Body of pancreas (tissue), 4 donors: ENCODE measurements around the gene RPAP2.

Experiments used
- POLR2A ChIP-seq, 3 donors: fragments of 450-650 bp; IDR thresholded peaks; one replicate each; pipeline ENCODE4 v1.6.1; 2016; ENCODE audit warnings: antibody characterized with exemption in 3 of 3, mild to moderate bottlenecking in 2 of 3
- TF ChIP-seq, protein P1 (sequence below), 7 experiments: fragments of 450-650 bp in 4 of 7; fragments of 200-600 bp in 3 of 7; sonication (generic) in 3 of 7; IDR thresholded peaks; one replicate each; pipeline ENCODE4 v1.5.1; 2016 to 2019; ENCODE audit warnings: antibody characterized with exemption in 7 of 7

DNA sequence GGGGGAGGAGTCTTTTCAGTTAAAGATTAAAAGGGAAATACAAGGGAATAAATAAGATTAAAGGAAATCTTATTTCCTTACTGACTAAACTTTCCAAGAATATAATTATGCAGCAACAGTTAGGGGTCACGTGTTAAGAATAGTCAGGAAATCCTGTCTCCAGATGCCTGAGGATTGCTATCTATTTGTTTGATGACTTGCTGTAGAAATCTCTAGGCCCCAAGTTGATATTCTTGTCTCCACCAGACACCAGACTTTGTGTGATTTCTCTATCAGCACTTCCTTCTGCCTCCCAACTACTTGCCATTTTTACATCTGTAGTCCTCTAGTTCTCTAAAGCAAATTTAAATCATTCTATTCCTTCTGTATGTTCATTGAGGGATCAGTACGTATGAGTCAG lies 77.5 kb downstream of the RPAP2 start:
- TF ChIP-seq, protein P1, sequence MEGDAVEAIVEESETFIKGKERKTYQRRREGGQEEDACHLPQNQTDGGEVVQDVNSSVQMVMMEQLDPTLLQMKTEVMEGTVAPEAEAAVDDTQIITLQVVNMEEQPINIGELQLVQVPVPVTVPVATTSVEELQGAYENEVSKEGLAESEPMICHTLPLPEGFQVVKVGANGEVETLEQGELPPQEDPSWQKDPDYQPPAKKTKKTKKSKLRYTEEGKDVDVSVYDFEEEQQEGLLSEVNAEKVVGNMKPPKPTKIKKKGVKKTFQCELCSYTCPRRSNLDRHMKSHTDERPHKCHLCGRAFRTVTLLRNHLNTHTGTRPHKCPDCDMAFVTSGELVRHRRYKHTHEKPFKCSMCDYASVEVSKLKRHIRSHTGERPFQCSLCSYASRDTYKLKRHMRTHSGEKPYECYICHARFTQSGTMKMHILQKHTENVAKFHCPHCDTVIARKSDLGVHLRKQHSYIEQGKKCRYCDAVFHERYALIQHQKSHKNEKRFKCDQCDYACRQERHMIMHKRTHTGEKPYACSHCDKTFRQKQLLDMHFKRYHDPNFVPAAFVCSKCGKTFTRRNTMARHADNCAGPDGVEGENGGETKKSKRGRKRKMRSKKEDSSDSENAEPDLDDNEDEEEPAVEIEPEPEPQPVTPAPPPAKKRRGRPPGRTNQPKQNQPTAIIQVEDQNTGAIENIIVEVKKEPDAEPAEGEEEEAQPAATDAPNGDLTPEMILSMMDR (IDR thresholded peaks at IDR 0.05), result no peak
- TF ChIP-seq POLR2A (IDR thresholded peaks at IDR 0.05), result no peak
